ENCODE results near the gene RAB36. TPM values are rescaled to one million over a fixed set of nuclear protein-coding genes. Genes with fewer than 3 reads are reported as not detected.

RAB36 gene
- total RNA-seq, 1 donor from 2014 or later: 0.08 TPM

- no peaks in the 10 kb centered on the region for H3K27me3 Mint-ChIP-seq (ENCODE audit: insufficient read depth)
- H3K27ac Mint-ChIP-seq: no peak overlapping the region
- no peak for DNase-seq (ENCODE audit: low spot score)
- peaks cover 9% of the 10 kb centered on the region for H3K4me1 Mint-ChIP-seq (ENCODE audit: low read depth)
- peaks cover 11% of the 10 kb centered on the region for H3K36me3 Mint-ChIP-seq (ENCODE audit: low read depth)
- no peaks in the 10 kb centered on the region for H3K9me3 Mint-ChIP-seq
- H3K4me3 Mint-ChIP-seq: no peak overlapping the region
- intact Hi-C loops (cut with micrococcal nuclease): no loop called here
Observed at GRCh38 chr22:23200898-23201297, 55.6 kb downstream of the RAB36 start.

- no peaks in the 10 kb centered on the region for H3K9me3 Mint-ChIP-seq
- DNase-seq (ENCODE audit: low spot score): no peak
- peaks cover 9% of the 10 kb centered on the region for H3K4me1 Mint-ChIP-seq (ENCODE audit: low read depth)
- no peaks in the 10 kb centered on the region for H3K27me3 Mint-ChIP-seq (ENCODE audit: insufficient read depth)
- no peak overlapping the region for H3K4me3 Mint-ChIP-seq
- H3K27ac Mint-ChIP-seq: peak overlapping the region; percentile 34
- intact Hi-C loops (cut with micrococcal nuclease): no loop called here
- peaks cover 14% of the 10 kb centered on the region for H3K36me3 Mint-ChIP-seq (ENCODE audit: low read depth)
Observed at GRCh38 chr22:23202812-23203451, 57.7 kb downstream of the RAB36 start.

- Mint-ChIP-seq H3K36me3 (ENCODE audit: low read depth) (peaks cover 14% of the 10 kb centered on the region), H3K9me3 (no peaks in the 10 kb centered on the region), H3K27me3 (ENCODE audit: insufficient read depth) (no peaks in the 10 kb centered on the region), H3K4me3 (no peak overlapping the region), H3K4me1 (ENCODE audit: low read depth) (peaks cover 9% of the 10 kb centered on the region), H3K27ac (no peak overlapping the region)
- intact Hi-C loops (cut with micrococcal nuclease): no loop called here
- no peak for DNase-seq (ENCODE audit: low spot score)
Observed at GRCh38 chr22:23203452-23204124, 58.3 kb downstream of the RAB36 start.

GRCh38 chr22:23204125-23204488 is 58.8 kb downstream of the RAB36 start:
- DNase-seq (ENCODE audit: low spot score): no peak
- intact Hi-C loops (cut with micrococcal nuclease): no loop called here
- no peak overlapping the region for H3K27ac Mint-ChIP-seq
- no peaks in the 10 kb centered on the region for H3K9me3 Mint-ChIP-seq
- H3K27me3 Mint-ChIP-seq (ENCODE audit: insufficient read depth): no peaks in the 10 kb centered on the region
- no peak overlapping the region for H3K4me3 Mint-ChIP-seq
- peaks cover 18% of the 10 kb centered on the region for H3K36me3 Mint-ChIP-seq (ENCODE audit: low read depth)
- H3K4me1 Mint-ChIP-seq (ENCODE audit: low read depth): peaks cover 13% of the 10 kb centered on the region

GRCh38 chr22:23204541-23205157 is 59.4 kb downstream of the RAB36 start:
- H3K36me3 Mint-ChIP-seq (ENCODE audit: low read depth): peaks cover 18% of the 10 kb centered on the region
- intact Hi-C loops (cut with micrococcal nuclease): no loop called here

GRCh38 chr22:23205339-23206049 is 60.2 kb downstream of the RAB36 start:
- H3K27ac Mint-ChIP-seq: no peak overlapping the region
- intact Hi-C loops (cut with micrococcal nuclease): no loop called here
- DNase-seq (ENCODE audit: low spot score): no peak
- peaks cover 18% of the 10 kb centered on the region for H3K36me3 Mint-ChIP-seq (ENCODE audit: low read depth)
- H3K27me3 Mint-ChIP-seq (ENCODE audit: insufficient read depth): no peaks in the 10 kb centered on the region
- H3K4me3 Mint-ChIP-seq: no peak overlapping the region
- no peaks in the 10 kb centered on the region for H3K9me3 Mint-ChIP-seq
- peaks cover 15% of the 10 kb centered on the region for H3K4me1 Mint-ChIP-seq (ENCODE audit: low read depth)

More at GRCh38 chr22:23204541-23205157, 59.4 kb downstream of the RAB36 start:
- no peaks in the 10 kb centered on the region for H3K27me3 Mint-ChIP-seq (ENCODE audit: insufficient read depth)
- H3K4me1 Mint-ChIP-seq (ENCODE audit: low read depth): peaks cover 13% of the 10 kb centered on the region
- DNase-seq (ENCODE audit: low spot score): no peak
- H3K27ac Mint-ChIP-seq: peak overlapping the region; percentile 40
- no peak overlapping the region for H3K4me3 Mint-ChIP-seq
- H3K9me3 Mint-ChIP-seq: no peaks in the 10 kb centered on the region

- H3K27me3 Mint-ChIP-seq (ENCODE audit: insufficient read depth): no peaks in the 10 kb centered on the region
- H3K9me3 Mint-ChIP-seq: no peaks in the 10 kb centered on the region
- peaks cover 23% of the 10 kb centered on the region for H3K36me3 Mint-ChIP-seq (ENCODE audit: low read depth)
- peaks cover 20% of the 10 kb centered on the region for H3K4me1 Mint-ChIP-seq (ENCODE audit: low read depth)
- peak overlapping the region; percentile 32 for H3K27ac Mint-ChIP-seq
- H3K4me3 Mint-ChIP-seq: no peak overlapping the region
- intact Hi-C loops (cut with micrococcal nuclease): no loop called here
- DNase-seq (ENCODE audit: low spot score): no peak
Observed at GRCh38 chr22:23206915-23207314, 61.6 kb downstream of the RAB36 start.

GRCh38 chr22:23207729-23208393 is 62.6 kb downstream of the RAB36 start:
- H3K27ac Mint-ChIP-seq: no peak overlapping the region
- no peaks in the 10 kb centered on the region for H3K27me3 Mint-ChIP-seq (ENCODE audit: insufficient read depth)
- peaks cover 14% of the 10 kb centered on the region for H3K4me1 Mint-ChIP-seq (ENCODE audit: low read depth)
- intact Hi-C loops (cut with micrococcal nuclease): no loop called here
- peaks cover 26% of the 10 kb centered on the region for H3K36me3 Mint-ChIP-seq (ENCODE audit: low read depth)
- H3K9me3 Mint-ChIP-seq: no peaks in the 10 kb centered on the region
- DNase-seq (ENCODE audit: low spot score): no peak
- H3K4me3 Mint-ChIP-seq: no peak overlapping the region

- intact Hi-C loops (cut with micrococcal nuclease): no loop called here
- H3K27ac Mint-ChIP-seq: no peak overlapping the region
Observed at GRCh38 chr22:23210428-23211170, 65.3 kb downstream of the RAB36 start.

GRCh38 chr22:23211622-23212021 is 66.3 kb downstream of the RAB36 start:
- no peaks in the 10 kb centered on the region for H3K27me3 Mint-ChIP-seq (ENCODE audit: insufficient read depth)
- H3K36me3 Mint-ChIP-seq (ENCODE audit: low read depth): peaks cover 28% of the 10 kb centered on the region
- no peaks in the 10 kb centered on the region for H3K9me3 Mint-ChIP-seq
- intact Hi-C loops (cut with micrococcal nuclease): no loop called here
- DNase-seq (ENCODE audit: low spot score): no peak
- peaks cover 40% of the 10 kb centered on the region for H3K4me1 Mint-ChIP-seq (ENCODE audit: low read depth)
- no peak overlapping the region for H3K27ac Mint-ChIP-seq
- H3K4me3 Mint-ChIP-seq: no peak overlapping the region

More at GRCh38 chr22:23210428-23211170, 65.3 kb downstream of the RAB36 start:
- Mint-ChIP-seq H3K4me3 (no peak overlapping the region), H3K36me3 (ENCODE audit: low read depth) (peaks cover 31% of the 10 kb centered on the region), H3K27me3 (ENCODE audit: insufficient read depth) (no peaks in the 10 kb centered on the region), H3K9me3 (no peaks in the 10 kb centered on the region), H3K4me1 (ENCODE audit: low read depth) (peaks cover 29% of the 10 kb centered on the region)
- no peak for DNase-seq (ENCODE audit: low spot score)

GRCh38 chr22:23212061-23213021 is 67.1 kb downstream of the RAB36 start:
- DNase-seq (ENCODE audit: low spot score): no peak
- Mint-ChIP-seq H3K36me3 (ENCODE audit: low read depth) (peaks cover 25% of the 10 kb centered on the region), H3K27ac (peak overlapping the region; percentile 23), H3K4me3 (no peak overlapping the region), H3K4me1 (ENCODE audit: low read depth) (peaks cover 47% of the 10 kb centered on the region), H3K27me3 (ENCODE audit: insufficient read depth) (no peaks in the 10 kb centered on the region), H3K9me3 (no peaks in the 10 kb centered on the region)
- intact Hi-C loops (cut with micrococcal nuclease): no loop called here

Measured in activated T-helper 1 cell treated with anti-CD3 and anti-CD28 coated beads, Interleukin-12 subunit alpha, Interleukin-12 subunit beta, Interleukin-2, Interleukin-4 antibody, amounts not matched to agents 30 ng/mL and 10 ng/mL and 1 ng/mL, durations not matched to agents 14 hours and 24 hours and 36 hours (primary cell).